Limb (tissue), 2 donors: ENCODE data around the gene HES3.
"Not testable (repeated sequence)": the region's sequence is repeated elsewhere in the genome, so short reads cannot be mapped to it uniquely, and the experiment has no call there.

Experiments
- DNase-seq, 2 donors: peaks; one replicate each; pipeline ENCODE4 v3.0.0-alpha.2; 2016; ENCODE audit errors: extremely low spot score in 2 of 2

HES3 gene

GRCh38 chr1:6218375-6219164, 25.4 kb upstream of the HES3 start:
- no peak for DNase-seq

GRCh38 chr1:6219641-6220040, 24.3 kb upstream of the HES3 start:
- DNase-seq: not testable (repeated sequence)

- no peak for DNase-seq
These were observed 23.7 kb upstream of the HES3 start for GRCh38 chr1:6220236-6220635.

- no peak for DNase-seq
These were observed 22.7 kb upstream of the HES3 start for GRCh38 chr1:6221210-6221784.

DNA sequence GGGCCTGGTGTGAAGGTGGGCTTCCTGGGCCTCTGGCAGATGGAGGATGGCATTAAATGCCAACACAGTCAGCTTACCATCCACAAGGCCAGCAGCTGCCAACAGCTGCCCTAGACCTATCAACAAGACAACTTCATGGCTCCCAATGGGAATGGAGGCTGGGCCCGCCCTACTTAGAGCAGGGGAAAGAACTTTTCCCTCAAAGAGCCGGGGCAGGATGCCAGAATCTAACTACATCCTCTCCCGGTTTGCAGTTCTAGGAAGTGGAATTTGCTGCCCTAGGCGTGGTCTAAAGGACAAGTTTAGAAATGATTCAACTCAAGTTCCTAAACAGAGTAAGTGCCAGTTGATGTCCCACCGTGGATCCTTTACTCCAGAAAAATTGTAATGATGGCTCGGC, 21.3 kb upstream of the HES3 start:
- peak in 1 of 2 donors; percentile 78 for DNase-seq

DNA sequence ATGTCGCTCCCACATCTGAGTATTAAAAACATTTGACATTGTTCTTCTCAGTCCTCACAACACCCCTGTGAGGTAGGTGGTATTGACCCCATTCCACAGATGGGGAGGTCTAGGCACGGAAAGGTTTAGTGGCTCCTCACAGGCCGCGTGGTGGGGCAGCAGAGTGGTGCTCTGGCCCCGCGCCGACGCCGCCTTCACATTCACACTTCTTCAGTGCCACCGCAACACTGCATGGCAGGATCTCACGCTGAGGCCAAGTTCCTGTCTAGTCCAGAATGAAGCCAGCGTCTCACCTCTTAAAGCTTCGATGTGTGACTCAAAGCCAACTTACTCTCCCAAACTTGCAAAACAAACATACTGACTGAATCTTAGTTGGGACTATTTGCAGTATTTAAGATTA, 20.4 kb upstream of the HES3 start:
- no peak for DNase-seq

GRCh38 chr1:6224718-6225117, 19.3 kb upstream of the HES3 start:
- no peak for DNase-seq

DNA sequence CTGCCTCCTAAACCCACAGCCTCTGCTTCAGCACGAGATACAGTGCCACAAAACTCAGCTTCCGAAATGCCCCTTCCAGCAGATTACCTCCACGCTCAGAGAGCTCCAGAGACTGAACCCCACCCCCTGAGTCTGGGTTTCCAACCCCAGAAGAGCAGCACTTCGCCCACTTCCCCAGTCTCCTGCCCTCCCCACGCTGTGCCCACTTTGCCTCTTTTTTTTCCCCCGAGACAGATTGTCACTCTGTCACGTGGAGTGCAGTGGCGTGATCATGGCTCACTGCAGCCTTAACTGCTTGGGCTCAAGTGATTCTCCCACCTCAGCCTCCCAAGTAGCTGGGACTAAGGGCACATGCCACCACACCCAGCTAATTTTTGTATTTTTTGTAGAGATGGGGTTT, 18.3 kb upstream of the HES3 start:
- no peak for DNase-seq

DNA sequence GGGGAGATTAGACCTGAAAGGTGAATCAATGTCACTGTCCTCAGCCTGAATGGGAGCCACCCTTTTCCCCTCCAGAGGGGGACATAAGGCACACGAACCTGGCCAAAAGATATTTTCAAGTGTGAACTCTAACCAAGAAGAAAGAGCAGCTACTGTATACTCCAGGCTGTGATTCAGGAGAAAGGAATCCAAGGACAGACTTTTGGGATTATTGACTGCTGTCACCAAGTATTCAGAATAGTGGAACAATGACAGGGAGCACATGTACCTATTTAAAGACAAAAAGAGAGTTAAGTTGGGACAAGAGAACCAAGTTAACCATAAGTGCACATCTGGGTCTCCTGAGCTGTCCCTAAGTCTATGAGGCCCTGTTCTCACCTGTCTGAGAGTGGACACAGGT, 10.6 kb upstream of the HES3 start:
- no peak for DNase-seq

DNA sequence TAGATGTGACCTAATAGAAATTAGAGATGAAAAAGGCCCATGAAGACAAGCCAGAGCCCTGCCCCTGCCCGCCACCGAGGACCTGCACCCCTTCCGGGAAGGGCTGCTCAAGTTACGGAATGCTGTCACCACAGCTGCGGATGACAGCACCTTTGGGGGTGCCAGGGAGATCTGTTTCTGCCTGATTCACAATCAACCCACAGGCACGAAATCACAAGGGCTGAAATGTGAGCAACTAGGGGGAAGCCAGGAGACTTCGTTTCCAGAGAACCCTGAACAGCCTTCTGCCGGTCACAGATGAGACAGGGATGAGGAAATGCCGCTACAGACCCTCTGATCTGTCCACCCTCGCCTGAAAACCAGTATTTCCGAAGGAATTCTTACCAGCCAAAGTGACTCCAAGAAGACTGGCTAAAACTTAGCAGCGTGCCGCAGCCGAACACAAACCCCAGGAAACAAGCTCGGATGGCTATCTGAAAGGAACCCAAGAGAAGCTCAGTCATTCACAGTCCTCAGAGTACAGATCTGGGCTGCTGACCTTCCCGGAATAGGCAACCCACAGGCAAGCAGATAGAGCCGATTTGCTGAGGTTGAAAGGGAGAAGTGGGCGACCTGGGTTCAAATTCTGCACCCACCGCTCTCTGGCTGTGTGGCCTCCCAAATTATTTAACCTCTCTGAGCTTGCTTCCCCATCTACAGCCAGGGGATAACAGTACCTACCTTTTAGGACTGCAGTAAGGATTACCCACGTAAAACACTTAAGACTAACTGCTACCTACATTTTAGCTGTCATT, 9.3 kb upstream of the HES3 start:
- DNase-seq: no peak

GRCh38 chr1:6235296-6235677, 8.7 kb upstream of the HES3 start:
- no peak for DNase-seq

- DNase-seq: no peak
These were observed 6.9 kb upstream of the HES3 start for GRCh38 chr1:6237093-6237492.

GRCh38 chr1:6239213-6239752, 4.7 kb upstream of the HES3 start:
- DNase-seq: no peak

GRCh38 chr1:6239950-6240768, 3.8 kb upstream of the HES3 start:
- no peak for DNase-seq

GRCh38 chr1:6241107-6241886, 2.7 kb upstream of the HES3 start:
- DNase-seq: no peak

GRCh38 chr1:6241887-6242740, 1.9 kb upstream of the HES3 start:
- peak in 1 of 2 donors; percentile 74 for DNase-seq

GRCh38 chr1:6243053-6243834, 735 bp upstream of the HES3 start:
- peak in 1 of 2 donors; percentile 37 for DNase-seq

DNA sequence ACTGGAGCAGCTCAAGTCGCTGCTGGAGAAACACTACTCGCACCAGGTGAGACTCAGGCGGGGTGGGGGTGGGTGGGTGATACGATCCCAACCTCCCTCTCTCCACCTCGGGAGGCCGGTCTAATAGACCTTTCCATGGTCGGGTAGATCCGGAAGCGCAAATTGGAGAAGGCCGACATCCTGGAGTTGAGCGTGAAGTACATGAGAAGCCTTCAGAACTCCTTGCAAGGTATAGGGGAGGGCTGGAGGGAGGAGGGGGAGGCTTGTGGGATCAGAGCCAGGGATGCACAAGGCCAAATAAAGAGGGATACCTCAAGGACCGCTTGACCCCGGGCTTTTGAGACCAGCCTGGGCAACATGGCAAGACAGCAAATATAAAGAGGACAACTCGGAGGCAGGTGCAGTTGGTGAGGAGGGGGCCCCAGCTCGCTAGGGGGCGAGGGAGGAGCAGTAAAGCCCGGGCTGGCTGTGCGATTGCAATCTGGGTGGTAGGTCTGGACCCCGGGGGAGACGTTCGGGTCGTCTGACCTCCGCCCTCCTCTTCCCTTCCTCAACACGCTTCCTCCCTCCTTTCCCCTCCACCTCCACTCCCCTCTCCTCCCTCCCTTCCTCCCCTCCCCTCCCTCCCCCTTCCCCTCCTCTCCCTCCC, 546 bp downstream of the HES3 start:
- DNase-seq: peak in 1 of 2 donors; percentile 42
